ENCODE results near the gene COIL.

COIL gene

GRCh38 chr17:56935461-56935860 is 25.4 kb downstream of the COIL start:
- DNase-seq (ENCODE audit: low read depth), result no peak

- no peak for DNase-seq (ENCODE audit: low read depth)
Measured at GRCh38 chr17:56934280-56934679, 26.6 kb downstream of the COIL start.

- DNase-seq (ENCODE audit: low read depth), result no peak
Measured at GRCh38 chr17:56933868-56934267, 27.0 kb downstream of the COIL start.

- DNase-seq (ENCODE audit: low read depth), result no peak
Measured at GRCh38 chr17:56933151-56933745, 27.6 kb downstream of the COIL start.

- no peak for DNase-seq (ENCODE audit: low read depth)
Measured at GRCh38 chr17:56930739-56931337, 30.0 kb downstream of the COIL start.

- DNase-seq (ENCODE audit: low read depth), result no peak
Measured at GRCh38 chr17:56929362-56929969, 31.4 kb downstream of the COIL start.

- no peak for DNase-seq (ENCODE audit: low read depth)
Measured at GRCh38 chr17:56928586-56928985, 32.3 kb downstream of the COIL start.

- no peak for DNase-seq (ENCODE audit: low read depth)
Measured at GRCh38 chr17:56926704-56927103, 34.1 kb downstream of the COIL start.

- DNase-seq (ENCODE audit: low read depth), result no peak
Measured at GRCh38 chr17:56926270-56926669, 34.6 kb downstream of the COIL start.

GRCh38 chr17:56925088-56925487 is 35.8 kb downstream of the COIL start:
- no peak for DNase-seq (ENCODE audit: low read depth)

- DNase-seq (ENCODE audit: low read depth), result no peak
Measured at GRCh38 chr17:56919717-56920116, 41.1 kb downstream of the COIL start.

GRCh38 chr17:56918916-56919315 is 41.9 kb downstream of the COIL start:
- no peak for DNase-seq (ENCODE audit: low read depth)

GRCh38 chr17:56917559-56918296 is 43.1 kb downstream of the COIL start:
- no peak for DNase-seq (ENCODE audit: low read depth)

- no peak for DNase-seq (ENCODE audit: low read depth)
Measured at GRCh38 chr17:56914581-56915273, 46.1 kb downstream of the COIL start.

- peak; percentile 78 for DNase-seq (ENCODE audit: low read depth)
Measured at GRCh38 chr17:56913867-56914580, 46.8 kb downstream of the COIL start, which contains the start of gene TRIM25. TSS of gene TRIM25 (minus strand) at chr17:56914049. CDS start at chr17:56913988, 61 bp downstream.

GRCh38 chr17:56913353-56913866 is 47.4 kb downstream of the COIL start:
- DNase-seq (ENCODE audit: low read depth), result no peak

- DNase-seq (ENCODE audit: low read depth), result no peak
Measured at GRCh38 chr17:56913000-56913311, 47.9 kb downstream of the COIL start.

- no peak for DNase-seq (ENCODE audit: low read depth)
Measured at GRCh38 chr17:56912105-56912999, 48.5 kb downstream of the COIL start.

- DNase-seq (ENCODE audit: low read depth), result no peak
Measured at GRCh38 chr17:56910509-56911235, 50.2 kb downstream of the COIL start.
